ENCODE data around the gene GNB2.
"Not testable (repeated sequence)": the region's sequence is repeated elsewhere in the genome, so short reads cannot be mapped to it uniquely, and the experiment has no call there.

The GNB2 gene

DNA sequence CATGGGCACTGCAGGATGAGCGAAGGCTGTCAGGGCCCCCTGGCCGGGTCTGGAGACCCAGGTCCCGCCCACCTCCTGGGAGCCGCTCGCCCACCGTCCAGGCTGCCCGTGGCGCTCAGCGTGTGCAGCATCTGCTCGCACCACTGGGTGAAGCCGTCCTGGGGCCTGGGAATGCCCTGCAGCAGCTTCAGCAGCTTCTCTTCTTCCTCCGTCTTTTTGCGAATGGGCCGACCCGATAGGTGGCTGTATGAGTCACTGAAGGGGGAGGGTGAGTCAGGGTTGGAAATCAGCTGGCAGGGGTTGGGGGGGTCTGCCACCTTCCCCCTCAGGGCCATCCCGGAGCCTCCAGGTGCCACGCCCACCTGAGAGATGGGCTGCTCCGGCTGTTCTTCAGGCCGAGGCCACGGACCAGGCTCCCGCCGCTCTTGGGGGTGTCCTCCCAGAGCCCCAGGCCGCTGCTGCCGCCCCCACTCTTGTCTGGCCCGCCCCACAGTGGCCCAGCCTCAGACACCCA, 8.7 kb downstream of the GNB2 start:
- DNase-seq: no peak

DNA sequence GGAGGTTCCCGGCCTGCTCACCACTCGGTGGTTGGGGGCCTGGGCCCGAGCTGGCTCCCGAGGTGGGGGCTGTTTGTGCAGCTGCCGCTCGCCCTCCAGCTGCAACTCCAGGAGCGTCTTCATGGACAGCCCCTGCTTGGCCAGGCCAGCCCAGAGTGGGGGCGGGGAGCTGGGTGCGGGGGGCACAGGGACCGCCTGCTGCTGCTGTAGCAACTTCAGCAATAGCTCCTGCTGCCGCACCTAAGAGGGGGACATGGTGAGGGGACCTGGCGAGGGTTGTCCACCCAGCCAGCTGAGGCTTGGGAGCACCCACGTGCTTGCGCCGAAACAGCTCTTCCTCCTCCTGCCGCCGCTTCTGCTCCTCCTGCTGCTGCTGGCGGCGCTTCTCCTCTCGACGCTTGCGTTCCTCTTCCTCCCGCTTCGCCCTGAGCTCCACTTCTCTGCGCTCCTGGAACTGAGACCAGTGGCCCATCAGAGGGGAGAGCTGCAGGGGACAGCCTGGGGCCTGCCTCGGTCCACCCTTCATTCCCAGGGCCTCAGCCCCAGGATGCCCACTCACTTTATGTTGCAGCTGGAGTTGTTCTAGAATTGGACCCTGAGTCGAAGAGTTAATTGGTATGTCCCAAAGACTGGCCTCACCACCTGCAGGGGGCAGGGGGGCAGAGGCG, 9.6 kb downstream of the GNB2 start:
- DNase-seq: no peak

DNA sequence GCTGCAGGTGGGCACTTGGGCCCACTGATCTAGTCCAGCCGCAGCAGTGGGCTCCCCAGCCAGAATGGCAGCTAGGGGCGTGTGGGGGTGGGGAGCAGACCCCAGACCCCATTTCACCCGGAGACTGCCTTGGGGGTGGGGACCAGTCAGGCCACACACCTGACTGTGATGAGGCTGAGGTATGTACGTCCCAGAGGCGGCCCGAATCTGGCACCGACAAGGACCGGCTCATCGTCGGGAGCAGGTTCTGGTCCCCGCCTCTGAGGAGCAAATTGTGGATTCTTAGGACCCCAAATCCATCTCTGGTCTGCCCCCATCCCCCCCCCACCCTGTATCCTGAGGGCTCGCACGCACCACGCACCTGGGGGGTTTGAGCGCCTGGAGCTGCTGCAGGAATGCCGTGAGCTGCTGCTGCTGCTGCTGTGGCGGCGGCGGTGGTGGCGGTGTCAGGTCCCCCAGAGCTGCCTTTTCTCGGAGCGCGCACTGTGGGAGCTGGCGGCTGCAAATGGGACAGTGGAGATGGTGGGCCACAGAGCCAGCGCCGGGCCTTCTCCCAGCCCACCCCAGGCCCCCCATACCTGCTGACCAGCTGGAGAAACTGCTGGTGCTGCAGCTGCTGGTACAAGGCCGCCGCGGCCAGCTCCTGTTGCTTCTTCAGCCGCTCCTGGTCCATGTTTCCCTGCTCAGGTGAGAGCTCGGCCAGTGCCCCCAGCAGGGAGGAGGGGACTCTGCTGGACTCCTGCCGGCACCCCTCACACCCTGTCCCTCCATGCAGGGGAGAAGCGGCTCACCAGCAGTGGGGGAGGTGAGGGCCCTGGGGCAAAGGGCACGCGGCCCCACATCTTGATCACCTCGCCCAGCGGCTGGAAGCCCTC, 10.4 kb downstream of the GNB2 start:
- no peak for DNase-seq

DNA sequence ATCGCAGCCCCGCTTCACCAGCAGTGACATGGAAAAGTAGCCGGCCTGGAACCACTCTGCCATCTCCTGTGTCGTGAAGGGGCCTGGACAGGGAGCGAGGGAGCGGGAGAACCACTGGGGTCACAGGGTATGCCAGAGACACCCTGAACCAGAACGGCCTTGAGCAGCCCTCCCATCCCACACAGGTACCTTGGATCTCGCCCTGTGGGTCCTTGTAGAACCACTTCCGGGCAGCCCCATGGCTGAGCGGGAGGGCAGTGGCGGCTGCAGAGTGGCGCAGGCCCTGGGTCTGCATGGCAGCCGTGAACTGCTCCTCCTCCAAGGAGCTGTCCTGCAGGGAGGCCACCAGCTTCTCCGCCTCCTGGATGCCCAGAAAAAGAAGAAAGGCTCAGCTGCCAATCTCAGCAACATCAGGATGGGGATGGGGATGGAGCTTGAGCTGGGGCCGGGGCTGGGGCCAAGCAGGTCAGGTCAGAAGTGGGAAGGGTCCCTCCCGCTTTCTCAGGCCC, 11.0 kb downstream of the GNB2 start:
- no peak for DNase-seq

DNA sequence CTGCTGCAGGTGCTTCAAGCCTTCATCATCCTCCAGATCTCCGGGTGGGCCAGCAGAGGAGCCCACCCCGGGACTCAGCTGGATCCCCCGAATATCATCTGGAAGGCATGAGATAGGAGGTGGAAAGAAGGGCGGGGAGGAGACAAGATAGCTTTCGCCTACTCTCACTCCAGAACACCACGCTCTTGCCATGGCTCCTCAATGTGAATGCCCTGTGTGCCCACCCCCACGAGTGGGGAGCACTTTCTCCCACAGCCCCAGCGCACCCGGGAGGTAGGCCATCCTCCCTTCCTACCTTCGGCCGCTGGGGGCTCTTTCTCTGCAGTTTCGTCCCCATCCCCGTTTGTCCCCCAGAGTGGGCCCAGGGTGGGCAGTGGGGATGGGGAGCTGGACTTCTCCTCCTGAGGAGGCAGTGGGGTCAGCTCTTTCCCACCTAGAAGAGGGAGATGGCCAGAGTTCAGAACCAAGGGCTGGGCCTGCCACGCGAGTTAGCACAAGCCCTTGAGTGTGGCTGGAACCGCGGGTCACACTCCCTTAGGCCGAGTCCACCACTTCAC, 11.6 kb downstream of the GNB2 start:
- DNase-seq: no peak

DNA sequence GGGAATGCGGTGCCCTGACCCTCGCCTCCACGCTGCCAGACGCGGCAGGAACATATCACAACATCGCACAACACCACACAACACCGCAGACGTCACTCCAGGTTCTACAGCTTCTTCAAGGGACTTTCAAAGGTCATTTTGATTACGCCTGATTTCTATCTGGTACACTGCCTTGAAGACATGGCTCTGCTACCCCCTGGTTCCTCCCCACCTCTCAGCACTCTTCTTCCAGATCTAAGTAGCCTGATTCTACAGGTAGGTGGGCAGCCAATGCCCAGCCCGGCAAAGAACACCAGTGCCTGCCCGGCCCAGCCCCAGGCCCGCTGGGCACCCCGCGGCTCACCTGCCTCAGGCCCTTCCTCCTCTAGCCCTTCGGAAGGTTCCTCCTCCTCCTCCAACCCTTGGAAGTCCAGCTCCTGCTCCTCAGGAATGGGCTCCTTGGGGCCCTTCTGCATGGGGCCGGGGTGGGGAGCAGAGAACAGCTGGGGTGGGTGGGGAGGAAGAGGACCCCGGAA, 12.1 kb downstream of the GNB2 start:
- DNase-seq: no peak

DNA sequence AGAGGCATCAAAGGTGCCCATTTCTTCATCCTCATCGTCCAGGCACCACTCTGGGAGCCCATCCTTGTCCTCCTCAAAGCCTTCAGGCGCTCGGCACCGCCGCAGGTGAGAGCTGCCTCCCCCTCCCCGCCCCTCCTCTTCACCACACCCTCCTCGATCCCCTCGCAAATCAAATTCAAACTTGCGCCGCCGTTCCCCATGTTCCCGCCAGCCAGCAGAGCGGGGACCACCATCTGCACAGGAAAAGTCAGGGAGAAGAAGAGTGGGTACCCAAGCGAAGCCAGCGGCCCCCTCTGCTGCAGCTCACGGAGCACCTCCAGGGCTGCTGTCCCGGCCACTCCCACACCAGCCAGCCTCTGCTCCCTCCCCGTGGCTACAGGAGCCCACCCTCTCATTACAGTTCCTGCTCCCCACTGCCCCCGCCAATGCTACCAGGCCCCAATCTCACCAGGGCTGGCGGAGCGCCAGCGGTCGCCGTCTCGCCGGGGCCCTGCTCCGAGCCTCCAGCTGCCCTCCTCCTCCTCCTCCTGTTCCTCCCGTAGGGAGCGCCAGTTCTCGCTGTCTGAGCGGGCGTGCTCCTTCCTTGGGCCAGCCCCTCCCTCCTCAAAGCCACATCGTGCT, 12.8 kb downstream of the GNB2 start:
- no peak for DNase-seq

DNA sequence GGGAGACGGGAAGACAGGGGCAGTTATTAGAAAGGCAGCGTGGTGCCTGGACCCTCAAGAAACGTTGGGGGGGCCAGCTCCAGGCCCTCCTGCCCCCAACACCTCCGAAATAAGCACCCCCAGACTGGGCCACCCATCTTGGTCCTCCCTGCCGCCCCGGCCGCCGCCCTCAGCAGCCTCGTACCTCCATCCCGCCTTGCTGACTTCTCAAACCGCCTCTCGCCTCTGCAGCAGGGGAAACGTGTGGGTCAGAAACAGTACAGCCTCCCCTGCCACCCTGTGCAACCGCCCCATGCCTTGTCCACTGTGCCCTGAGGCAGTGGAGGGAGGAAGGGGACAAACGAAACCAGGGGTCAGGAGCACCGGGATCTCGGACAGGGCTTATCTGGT, 13.3 kb downstream of the GNB2 start:
- no peak for DNase-seq

DNA sequence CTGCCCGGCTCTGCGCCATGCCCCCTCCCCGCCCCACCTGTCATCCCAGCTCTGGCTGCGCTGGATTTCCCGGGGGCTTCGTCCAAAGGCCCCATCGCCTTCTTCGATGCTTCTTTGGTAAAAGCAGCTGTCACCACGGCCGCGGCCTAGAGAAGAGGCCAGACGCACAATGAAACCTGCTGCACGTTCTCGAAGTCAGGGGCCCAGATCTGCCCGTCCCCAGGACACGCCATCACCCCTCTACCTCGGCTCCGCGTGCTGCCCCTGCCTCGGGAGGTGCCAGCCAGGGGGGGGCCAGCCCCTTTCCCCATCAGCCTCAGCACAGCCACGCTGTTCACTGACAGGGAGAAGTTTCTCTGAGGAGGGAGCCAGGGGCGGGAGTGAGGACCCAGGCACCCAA, 13.7 kb downstream of the GNB2 start:
- DNase-seq: no peak

DNA sequence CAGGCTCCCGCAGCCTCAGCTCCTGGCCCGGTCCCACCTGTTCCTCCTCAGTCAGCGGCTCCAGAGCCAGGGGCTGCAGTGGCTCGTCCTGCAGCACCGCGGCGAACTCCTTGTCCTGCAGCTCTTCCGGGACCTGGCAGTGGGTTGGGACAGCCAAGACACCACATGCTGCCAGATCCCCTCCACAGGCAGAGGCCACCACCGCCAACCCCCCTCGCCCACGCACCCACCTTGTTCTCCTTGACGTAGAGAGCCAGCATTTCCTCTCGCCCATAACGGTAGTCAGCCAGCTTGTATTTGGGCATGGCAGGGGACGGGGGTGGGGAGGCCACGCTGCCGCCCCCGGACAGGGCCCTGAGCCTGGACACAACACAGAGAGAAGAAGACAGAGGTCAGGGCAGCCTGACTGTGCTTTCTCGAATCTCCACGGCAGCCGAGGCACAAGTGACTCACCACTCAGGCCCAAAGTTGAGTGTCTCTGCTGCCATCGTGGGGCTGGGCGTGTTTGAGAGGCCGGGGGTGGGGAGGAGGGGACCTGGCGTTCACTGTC, 14.3 kb downstream of the GNB2 start:
- DNase-seq: no peak

DNA sequence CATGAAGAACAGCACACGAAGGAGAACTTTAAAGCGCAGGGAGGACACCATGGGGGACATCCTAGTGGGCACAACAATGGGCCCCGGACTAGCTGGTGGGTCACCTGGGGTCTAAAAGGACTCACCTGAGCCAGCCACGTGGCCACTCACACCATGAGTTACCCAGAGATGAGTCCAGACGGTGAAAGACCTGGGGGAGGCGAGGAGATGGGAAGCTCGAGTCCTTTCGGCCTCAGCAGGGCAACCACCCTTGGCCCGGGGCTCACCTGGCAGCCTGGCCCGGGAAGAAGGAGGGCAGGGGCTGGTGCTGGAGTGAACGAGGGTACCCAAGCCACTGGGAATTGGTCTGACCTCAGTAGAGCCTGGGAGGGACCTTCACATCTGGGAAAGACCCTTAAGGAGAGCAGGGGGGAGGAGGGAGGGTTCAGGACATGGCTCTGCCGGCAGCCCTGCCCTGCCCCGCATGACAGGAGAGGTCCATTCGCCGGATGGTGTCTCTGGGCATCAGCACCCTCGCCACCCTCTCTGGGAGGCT, 14.9 kb downstream of the GNB2 start:
- no peak for DNase-seq

DNA sequence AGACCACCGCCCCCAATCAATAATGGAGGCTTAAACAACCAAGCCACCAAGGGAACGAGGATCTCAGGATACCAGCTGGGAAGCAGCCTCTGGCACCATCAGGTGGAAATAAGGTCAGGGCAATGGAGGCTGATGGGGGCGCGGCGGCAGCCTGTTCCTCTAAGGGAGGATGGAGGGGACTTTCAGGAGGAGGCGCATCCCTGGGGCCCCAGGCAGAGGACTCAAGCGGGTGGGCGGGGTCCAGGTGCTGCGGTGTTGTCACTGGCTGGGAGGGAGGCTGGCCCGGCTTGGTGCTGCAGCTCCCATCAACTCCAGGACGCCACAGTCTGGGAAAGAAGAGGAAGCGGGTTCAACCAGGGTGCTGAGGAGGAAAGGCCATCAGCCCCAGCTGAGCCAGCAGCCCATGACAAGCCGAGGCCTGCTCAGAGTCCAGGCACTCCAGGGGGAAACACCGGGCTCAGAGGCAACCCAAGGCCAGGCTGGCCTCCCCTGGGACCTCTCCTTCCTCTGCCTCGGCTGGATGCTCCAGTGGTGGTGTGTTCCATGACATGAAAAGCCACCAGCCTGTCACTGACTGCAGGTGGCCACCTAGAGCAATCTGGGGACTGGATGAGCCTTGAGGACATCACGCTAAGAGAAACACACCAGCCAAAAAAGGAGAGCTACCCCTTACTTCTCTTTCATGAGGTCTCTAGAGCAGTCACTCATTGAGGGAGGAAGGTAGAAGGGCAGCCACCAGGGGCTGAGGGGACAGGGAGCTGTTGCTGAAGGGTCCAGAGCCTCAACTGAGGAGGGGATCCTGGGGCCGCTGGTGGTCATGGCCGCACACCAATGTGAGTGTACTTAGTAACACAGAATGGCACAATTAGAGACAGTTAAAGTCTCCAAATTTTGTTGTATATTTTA, 15.9 kb downstream of the GNB2 start:
- no peak for DNase-seq

DNA sequence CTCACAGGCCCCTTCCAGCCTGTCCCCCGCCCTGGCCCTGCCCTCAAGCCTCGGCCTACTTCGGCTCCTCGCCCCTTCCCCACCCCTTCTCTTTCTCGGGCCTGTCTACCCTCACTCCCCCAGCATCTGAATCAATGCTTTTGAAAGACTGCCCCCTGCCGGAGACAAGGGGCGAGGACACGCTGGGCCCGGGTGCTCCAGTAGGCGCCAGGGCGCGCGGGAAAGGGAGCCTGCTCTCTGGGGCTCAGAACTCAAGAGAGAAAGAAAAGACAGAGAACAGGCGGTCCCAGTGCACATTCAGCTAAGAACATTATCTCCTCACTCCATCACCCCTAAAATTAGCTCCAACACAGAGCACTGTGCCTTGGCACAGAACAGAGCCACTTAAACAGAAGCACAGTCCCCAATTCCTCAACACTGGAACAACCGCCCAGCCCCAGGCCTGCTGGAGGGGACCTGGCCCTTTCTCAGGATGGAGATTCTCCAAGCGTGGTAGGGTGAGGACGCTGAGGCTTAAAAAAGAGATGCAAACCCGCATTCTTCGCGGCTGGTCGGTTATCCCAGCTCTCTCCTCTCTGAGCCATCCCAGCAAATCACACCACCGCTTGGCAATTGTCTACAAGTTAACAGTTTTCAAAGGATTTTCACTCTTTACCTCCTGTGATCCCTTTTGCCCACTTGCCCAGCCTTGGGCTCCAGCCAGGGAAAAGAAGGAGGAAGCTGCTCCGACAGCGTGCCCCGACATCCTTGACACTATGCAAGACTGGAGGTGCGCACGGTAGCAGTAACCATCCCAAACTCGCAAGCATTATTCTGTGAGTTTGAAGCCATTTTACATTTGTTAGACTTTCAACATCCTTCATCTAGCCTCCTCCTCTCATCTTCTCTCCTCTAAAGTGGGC, 18.4 kb downstream of the GNB2 start:
- DNase-seq: peak; percentile 71

DNA sequence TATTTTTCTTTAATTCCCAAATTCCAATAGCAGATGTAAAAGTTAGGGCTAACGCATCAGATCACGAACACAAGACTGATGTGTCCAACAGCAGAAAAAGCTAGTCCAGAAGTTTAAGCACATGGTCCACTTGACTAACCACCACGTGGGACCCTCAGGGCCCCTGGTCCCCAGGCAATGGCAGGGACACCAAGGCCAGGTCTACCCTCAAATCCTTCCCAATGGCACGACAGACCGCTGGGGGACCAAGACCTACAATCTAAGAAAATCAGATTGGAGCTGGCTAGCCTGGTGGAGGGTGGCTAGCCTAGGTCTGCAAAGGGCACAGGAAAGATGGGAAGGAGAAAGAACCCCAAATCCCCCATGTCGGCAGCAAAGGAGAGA, 19.0 kb downstream of the GNB2 start:
- DNase-seq: no peak

DNA sequence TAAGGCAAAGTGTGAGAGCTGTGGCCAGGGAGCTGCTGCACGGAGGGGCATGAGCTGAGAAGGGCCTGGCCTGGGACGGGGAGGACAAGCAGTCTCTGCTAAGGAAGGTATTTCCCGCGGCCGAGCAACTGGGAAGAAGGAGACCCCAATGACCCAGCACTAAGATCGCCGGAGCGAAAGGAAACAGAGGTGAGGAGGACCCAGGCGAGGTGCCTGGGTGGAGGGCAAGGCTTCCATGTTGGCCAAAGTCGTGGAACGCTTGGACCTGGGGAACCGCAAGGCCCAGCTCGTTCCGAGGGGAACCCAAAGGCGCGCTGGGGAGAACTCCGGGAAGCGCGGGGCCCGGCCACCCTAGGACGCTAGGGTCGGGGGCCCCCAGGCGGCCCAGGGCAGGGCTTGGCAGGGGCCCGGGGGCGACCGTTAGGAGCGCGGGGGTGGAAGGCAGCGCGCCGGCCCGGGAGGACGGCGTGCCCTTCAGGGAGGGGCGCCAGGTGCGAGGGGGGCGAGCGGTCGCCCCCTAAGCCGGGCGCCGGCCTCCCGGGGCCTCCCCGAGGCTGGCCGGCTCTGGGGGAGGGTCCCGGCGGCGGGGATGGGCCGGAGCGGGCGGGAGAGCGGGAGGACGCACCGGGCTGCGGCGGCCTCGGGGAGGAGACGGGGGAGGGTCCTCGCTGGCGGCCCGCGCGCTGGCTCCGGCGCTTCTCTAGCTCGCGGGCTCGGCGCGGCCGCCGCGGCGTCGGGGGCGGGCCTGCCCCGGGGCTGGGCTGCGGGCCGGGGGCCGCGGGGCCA, 20.0 kb downstream of the GNB2 start:
- no peak for DNase-seq

DNA sequence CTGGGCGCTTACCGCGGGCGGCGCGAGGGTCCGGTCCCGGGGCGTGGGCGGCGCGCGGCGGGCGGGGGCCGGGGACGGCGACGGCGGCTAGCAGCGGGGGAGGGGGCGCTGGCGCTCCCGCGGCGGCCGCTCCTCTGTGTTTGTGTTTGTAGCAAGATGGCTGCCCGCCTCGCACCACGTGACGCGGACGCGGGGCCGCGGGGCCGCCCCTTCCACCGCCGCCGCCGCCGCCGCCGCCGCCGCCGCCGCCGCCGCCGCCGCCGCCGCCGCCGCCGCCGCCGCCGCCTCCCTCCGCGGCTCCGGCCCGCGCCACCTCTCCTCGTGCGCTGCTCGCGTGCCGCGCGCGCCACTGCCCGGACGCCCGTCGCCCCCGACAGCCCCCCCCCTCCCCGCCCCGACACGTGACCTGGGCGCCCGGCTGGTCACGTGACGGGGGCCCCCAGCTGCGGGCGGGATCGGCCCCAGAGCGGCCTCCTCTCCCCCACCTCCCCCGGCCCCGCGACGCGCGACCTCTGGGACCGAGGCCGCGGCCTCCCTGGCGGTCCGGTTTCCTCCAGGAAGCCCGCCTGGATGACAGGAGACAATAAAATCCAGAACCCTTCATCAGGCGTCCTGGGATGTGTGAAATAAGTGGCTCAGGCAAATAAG, 20.7 kb downstream of the GNB2 start, which contains the start of gene GIGYF1:
Gene GIGYF1, minus strand, starts transcription at position 153 of the 648 bp plus-strand sequence. CDS start 6,012 bp downstream, outside the sequence.
- DNase-seq: peak; percentile 61

DNA sequence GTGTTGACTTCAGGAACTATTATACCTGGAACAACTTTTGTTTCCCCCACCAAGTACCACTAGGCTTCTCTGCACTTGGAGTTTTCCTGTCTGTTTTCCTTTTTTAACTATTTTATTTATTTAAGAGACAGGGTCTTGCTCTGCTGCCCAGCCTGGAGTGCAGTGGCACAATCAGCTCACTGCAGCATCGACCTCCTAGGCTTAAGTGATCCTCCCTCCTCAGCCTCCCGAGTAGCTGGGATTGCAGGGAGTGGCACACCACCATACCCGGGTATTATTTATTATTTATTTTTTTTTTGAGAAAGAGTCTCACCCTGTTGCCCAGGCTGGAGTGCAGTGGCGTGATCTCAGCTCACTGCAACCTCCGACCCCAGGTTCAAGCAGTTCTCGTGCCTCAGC, 22.6 kb downstream of the GNB2 start:
- no peak for DNase-seq

DNA sequence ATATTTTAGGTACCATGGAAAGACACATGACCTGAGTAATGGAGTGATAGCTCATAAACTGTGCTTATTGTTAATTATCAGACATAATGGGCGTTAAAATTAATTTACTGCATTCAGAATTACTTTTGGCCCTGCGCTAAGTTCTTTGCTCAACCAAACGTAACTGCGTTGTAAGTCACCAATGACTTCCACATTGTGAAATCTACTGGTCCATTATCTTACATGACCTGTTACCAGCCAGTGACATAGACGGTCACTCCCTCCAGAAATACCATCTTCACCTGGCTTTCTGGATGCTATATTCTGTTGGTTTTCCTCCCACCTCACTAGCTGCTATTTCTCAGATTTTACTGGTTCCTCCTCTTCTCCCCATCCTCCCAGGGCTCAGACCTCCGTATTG, 25.5 kb downstream of the GNB2 start:
- DNase-seq: no peak

DNA sequence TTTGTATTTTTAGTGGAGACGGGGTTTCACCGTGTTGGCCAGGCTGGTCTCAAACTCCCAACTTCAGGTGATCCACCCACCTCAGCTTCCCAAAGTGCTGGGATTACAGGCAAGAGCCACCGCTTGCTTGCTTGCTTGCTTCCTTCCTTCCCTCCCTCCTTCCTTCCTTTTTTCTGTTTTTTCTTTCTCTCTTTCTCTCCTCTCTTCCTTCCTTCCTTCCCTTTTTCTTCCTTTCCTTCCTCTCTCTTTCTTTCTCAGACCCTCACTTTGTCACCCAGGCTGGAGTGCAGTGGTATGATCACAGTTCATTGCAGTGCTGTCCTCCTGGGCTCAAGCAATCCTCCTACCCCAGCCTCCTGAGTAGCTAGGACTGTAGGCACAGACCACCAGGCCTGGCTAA, 27.5 kb downstream of the GNB2 start:
- DNase-seq: not testable (repeated sequence)
